Measurements from ENCODE around the gene TAS2R40. TPM values are rescaled to one million over a fixed set of nuclear protein-coding genes. Genes with fewer than 3 reads are reported as not detected.

The TAS2R40 gene
- not detected in 2 replicates for total RNA-seq

DNA sequence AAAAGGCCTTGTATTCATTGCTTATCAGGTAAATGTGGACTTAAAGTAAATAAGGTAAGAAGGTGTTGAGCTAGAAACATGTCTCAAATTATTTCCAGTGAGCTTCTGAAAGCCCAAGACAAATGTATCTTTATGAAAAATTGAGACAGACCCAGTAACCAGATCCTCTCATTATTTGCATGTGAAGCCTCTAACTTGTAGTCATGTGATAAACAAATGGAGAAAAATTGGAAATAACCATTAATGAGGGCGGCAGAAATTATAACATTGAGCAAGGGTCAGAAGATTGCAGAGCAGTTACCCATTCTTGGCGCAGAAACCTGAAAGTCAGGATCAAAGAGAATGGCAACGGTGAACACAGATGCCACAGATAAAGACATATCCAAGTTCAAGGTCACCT is at the start of gene TAS2R40:
TSS of gene TAS2R40 (plus strand) at position 301 of the 400 bp plus-strand sequence. CDS start at position 343, 42 bp downstream.

DNA sequence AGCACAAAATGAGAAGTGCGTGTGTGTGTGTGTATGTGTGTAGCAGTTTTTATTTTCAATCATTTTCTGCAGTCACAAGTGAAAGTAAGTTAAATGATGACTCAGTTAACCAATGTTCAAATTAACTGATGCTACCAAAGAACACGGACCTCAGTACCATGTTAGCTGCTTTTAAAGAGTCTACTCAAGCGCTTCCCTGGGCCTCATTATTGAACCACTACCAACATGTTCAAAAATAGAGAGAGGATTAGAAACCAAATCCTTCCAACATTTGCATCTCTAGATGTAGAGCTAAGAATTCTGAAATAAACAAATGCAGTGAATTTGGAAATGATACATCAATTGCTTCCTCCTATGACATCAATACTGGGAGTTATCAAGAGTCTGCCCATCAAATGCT is 38.8 kb upstream of the TAS2R40 start, which contains the start of gene TAS2R39:
TSS of gene TAS2R39 (plus strand) at position 396 of the 400 bp plus-strand sequence. CDS start at position 396, 0 bp downstream.

DNA sequence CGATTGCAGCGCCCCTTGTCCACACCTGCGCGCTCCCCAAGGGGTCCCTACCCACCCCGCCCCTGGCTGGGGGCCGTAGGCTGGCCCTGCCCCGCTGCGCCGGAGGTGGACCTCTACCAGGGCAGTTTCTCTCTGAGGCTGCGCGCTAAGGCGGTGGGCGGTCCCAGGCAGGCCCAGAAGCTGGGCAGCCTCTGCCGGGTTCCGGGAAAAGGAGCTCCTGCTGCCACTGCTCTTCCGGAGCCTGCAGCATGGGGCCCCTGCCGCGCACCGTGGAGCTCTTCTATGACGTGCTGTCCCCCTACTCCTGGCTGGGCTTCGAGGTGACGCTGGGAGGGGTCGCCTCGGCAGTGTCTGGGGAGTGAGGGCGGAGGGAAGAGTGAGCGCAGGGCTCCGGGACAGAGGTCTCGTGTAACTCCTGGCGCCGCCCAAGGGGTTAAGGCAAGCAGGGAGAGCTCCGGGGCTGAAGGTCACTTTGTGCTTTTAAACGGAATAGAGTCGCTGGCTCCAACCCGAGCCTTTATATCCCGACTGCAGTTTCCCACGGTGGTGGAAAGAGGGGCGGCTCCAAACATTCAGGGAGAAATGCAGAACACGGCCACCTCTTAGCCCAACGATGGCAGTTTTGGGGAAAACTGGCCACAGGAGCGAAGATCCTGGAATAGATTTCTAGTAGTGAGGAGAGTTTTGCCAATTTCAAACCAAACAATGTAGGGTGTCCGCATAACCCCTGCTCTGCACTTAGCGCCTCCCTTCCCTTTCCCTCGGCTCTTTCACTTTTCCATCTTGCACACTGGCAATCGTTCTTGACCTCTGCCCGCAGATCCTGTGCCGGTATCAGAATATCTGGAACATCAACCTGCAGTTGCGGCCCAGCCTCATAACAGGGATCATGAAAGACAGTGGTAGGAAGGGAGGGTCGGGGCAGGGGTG is 41.7 kb downstream of the TAS2R40 start, which contains the start of gene GSTK1:
TSS of gene GSTK1 (plus strand) at position 176 of the 930 bp plus-strand sequence. CDS start at position 249, 73 bp downstream.

Other genes with a start within 250 kb of the TAS2R40 start
- not detected in 2 replicates for gene OR9A2, start 194.9 kb upstream of the TAS2R40 start, total RNA-seq
- gene OR6V1, start 169.7 kb upstream of the TAS2R40 start, total RNA-seq: not detected in 2 replicates
- gene PIP, start 90.0 kb upstream of the TAS2R40 start, total RNA-seq: not detected in 2 replicates
- gene TAS2R39, start 38.6 kb upstream of the TAS2R40 start, total RNA-seq: not detected in 2 replicates
- 154 and 185 TPM in 2 replicates for gene GSTK1, start 41.4 kb downstream of the TAS2R40 start, total RNA-seq
- gene TMEM139, start 62.9 kb downstream of the TAS2R40 start, total RNA-seq: not detected in 2 replicates
- 7.2 and 10.1 TPM in 2 replicates for gene CASP2, start 66.3 kb downstream of the TAS2R40 start, total RNA-seq
- not detected in 2 replicates for gene CLCN1, start 94.1 kb downstream of the TAS2R40 start, total RNA-seq
- 0.53 and 1.2 TPM in 2 replicates for gene FAM131B, start 140.7 kb downstream of the TAS2R40 start, total RNA-seq
- gene ZYX, start 159.3 kb downstream of the TAS2R40 start, total RNA-seq: 201 and 204 TPM in 2 replicates
- not detected in 2 replicates for gene EPHA1, start 186.8 kb downstream of the TAS2R40 start, total RNA-seq
- not detected in 2 replicates for gene TAS2R60, start 221.4 kb downstream of the TAS2R40 start, total RNA-seq

Measured in myometrial cell (primary cell).